ENCODE measurements around the gene EID3. TPM values are rescaled to one million over a fixed set of nuclear protein-coding genes. Genes with fewer than 3 reads are reported as not detected.

EID3 gene
- total RNA-seq, 4 donors from 2014 or later: 6.4 to 10.7 (median 8.0) TPM

DNA sequence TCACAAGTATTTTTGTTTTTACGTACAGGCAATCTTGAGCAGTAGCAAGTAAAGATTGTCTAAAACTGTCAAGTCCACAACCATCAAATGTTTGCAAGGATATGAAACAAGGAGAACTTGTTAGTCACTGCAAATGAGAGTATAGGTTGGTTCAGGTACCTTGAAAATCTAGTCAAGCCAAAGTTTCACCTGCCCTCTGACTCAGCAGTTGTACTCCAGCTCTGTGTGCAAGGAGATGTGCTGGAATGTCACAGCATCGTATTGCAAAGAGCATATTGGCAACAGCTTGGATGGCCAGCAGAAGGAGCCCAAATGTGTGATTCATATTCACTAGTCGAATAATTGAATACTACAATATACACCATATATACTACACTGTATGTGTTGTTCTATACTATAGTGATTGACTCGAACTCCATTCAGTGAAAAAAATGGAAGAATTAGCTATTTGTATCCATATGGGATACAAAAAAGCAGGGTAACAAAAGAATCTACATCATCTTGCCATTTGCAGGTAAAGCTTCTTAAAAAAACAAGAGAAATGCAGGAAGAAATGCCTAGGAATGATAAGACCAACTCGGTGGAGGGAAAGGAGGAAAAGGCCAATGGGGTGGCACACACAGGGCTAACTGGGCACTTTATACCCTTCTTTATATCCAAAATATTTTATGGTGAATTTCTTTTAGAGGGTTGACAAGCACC, 44.0 kb downstream of the EID3 start:
- TF ChIP-seq, protein P1, sequence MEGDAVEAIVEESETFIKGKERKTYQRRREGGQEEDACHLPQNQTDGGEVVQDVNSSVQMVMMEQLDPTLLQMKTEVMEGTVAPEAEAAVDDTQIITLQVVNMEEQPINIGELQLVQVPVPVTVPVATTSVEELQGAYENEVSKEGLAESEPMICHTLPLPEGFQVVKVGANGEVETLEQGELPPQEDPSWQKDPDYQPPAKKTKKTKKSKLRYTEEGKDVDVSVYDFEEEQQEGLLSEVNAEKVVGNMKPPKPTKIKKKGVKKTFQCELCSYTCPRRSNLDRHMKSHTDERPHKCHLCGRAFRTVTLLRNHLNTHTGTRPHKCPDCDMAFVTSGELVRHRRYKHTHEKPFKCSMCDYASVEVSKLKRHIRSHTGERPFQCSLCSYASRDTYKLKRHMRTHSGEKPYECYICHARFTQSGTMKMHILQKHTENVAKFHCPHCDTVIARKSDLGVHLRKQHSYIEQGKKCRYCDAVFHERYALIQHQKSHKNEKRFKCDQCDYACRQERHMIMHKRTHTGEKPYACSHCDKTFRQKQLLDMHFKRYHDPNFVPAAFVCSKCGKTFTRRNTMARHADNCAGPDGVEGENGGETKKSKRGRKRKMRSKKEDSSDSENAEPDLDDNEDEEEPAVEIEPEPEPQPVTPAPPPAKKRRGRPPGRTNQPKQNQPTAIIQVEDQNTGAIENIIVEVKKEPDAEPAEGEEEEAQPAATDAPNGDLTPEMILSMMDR (IDR thresholded peaks at IDR 0.05; ENCODE audit: low read depth): no peak

DNA sequence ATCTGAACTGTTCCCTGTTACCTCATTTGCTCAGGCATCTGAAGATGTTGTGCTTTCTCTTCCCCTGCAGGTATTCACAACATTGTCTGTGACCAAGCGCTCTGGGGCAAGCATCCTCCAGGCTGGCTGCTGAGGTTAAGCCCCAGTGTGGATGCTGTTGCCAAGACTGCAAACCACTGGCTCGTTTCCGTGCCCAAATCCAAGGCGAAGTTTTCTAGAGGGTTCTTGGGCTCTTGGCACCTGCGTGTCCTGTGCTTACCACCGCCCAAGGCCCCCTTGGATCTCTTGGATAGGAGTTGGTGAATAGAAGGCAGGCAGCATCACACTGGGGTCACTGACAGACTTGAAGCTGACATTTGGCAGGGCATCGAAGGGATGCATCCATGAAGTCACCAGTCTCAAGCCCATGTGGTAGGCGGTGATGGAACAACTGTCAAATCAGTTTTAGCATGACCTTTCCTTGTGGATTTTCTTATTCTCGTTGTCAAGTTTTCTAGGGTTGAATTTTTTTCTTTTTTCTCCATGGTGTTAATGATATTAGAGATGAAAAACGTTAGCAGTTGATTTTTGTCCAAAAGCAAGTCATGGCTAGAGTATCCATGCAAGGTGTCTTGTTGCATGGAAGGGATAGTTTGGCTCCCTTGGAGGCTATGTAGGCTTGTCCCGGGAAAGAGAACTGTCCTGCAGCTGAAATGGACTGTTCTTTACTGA, 44.9 kb downstream of the EID3 start:
- TF ChIP-seq, protein P1 (IDR thresholded peaks at IDR 0.05; ENCODE audit: low read depth): no peak

DNA sequence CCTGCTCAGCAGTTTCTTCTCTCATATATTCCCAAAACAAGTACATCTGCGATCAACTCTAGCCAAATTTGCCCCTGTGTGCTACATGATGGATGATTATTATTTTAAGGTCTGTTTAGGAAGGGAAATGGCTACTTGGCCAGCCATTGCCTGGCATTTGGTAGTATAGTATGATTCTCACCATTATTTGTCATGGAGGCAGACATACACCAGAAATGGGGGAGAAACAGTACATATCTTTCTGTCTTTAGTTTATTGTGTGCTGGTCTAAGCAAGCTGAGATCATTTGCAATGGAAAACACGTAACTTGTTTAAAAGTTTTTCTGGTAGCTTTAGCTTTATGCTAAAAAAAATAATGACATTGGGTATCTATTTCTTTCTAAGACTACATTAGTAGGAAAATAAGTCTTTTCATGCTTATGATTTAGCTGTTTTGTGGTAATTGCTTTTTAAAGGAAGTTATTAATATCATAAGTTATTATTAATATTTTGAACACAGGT, 45.5 kb downstream of the EID3 start:
- TF ChIP-seq, protein P1 (IDR thresholded peaks at IDR 0.05; ENCODE audit: low read depth): no peak

DNA sequence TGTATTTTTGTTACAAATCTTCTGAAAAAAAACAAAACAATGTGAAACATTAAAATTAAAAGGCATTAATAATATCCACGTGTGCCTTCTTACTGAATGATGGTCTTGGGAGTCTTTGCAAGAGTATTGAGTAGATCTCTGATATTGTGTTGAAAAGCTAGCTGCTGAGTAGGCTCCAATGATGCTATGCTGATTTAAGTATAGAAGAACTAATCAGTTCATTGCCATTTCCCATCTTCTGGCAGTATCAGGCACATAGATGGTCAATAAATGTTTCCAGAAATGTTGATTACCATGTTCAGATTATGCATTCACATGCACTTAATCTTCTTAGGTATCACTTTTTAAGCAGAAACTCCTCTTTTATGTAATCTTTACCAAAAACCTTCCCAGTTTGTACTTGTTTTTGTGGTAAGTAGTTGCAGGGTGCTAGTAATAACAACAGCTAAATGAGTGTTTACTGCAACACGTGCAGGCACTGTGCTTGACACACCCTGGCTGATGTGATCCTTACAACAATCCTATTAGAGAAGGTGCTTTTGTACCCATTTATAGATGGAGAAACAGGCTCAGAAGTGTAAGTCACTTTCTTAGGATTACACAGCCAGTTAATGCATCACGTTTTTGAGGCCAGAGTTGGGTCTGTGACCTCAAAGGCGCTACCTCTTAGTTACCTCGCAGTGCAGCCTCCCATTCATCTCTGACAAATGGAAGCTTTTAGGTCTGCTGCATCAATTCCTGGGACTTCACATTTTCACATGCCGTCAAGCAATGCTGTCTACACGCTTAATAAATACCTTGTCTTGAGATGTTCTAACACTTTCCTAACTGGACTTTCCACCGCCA, 46.9 kb downstream of the EID3 start:
- TF ChIP-seq, protein P1 (IDR thresholded peaks at IDR 0.05; ENCODE audit: low read depth): no peak

DNA sequence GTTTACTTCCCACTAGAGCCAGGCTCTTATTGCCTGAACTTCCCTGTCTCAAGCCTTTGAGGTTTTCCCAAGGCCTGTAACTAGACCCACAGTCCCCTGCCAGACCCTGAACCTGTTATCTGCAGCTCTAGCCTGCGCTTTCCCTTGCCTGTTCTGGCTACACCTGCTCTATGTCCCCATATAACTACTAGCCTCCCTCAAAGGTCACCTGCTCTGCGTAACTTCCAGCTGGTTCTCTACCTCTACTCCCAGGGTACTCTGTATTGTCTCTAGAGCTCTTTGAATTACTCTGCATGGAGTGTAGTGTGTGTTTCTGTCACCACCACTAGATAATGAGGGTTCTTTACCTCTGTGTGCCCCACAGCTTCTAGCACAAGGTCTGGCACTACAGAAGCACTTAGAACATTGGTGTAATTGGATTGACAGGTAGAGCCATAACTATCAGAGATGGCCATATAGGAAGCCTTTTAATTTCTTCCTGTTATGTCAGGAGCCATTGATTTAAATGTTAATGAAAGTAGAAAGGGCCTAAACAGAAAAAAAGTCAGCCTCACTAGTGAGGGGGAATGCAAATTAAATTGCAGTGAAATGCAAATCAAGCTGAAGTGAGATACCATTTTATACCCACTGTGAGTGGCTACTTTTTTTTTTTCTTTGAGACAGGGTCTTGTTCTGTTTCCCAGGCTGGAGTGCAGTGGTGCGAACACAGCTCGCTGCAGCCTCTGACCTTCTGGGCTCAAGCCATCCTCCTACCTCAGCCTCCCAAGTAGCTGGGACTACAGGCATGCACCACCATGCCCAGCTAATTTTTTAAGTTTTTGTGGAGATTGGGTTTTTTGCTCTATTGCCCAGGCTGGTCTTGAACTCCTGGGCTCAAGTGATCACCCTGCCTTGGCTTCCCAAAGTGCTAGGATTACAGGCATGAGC, 47.8 kb downstream of the EID3 start:
- TF ChIP-seq, protein P1 (IDR thresholded peaks at IDR 0.05; ENCODE audit: low read depth): no peak

- TF ChIP-seq, protein P1 (IDR thresholded peaks at IDR 0.05; ENCODE audit: low read depth): no peak
These were observed 48.7 kb downstream of the EID3 start for GRCh38 chr12:104352106-104352713.

All from subcutaneous adipose tissue (tissue), 4 donors.